Kidney tubule cell (primary cell): ENCODE data around the gene TNFSF12.
"Not testable (repeated sequence)": the region's sequence is repeated elsewhere in the genome, so short reads cannot be mapped to it uniquely, and the experiment has no call there.

Experiments
- DNase-seq: peaks from one replicate; pipeline ENCODE4 v3.0.0-alpha.2; 2018; ENCODE audit warnings: low spot score

The TNFSF12 gene

GRCh38 chr17:7587420-7588151 lies 38.7 kb downstream of the TNFSF12 start:
- peak; percentile 59 for DNase-seq

GRCh38 chr17:7588553-7589203 lies 39.8 kb downstream of the TNFSF12 start:
- no peak for DNase-seq

- peak; percentile 81 for DNase-seq
Observed at GRCh38 chr17:7589204-7589868, 40.5 kb downstream of the TNFSF12 start.

- peak; percentile 70 for DNase-seq
Observed at GRCh38 chr17:7589891-7590691, 41.2 kb downstream of the TNFSF12 start, which contains the start of gene SOX15. Gene SOX15, minus strand, starts transcription at chr17:7590094. Its CDS starts 418 bp downstream, at chr17:7589676.

GRCh38 chr17:7590743-7591142 lies 41.9 kb downstream of the TNFSF12 start:
- DNase-seq = peak; percentile 73

GRCh38 chr17:7591596-7591995 lies 42.7 kb downstream of the TNFSF12 start:
- no peak for DNase-seq

- no peak for DNase-seq
Observed at GRCh38 chr17:7592422-7593021, 43.7 kb downstream of the TNFSF12 start.

GRCh38 chr17:7593296-7593695 lies 44.4 kb downstream of the TNFSF12 start:
- DNase-seq = no peak

- DNase-seq = not testable (repeated sequence)
Observed at GRCh38 chr17:7597561-7597960, 48.7 kb downstream of the TNFSF12 start.

- DNase-seq = no peak
Observed at GRCh38 chr17:7606280-7606679, 57.4 kb downstream of the TNFSF12 start.
